H9 (cell line): ENCODE measurements around the gene ENKD1. TPM values are rescaled to one million over a fixed set of nuclear protein-coding genes. Genes with fewer than 3 reads are reported as not detected.

Source experiments
- DNase-seq: peaks from one replicate; pipeline ENCODE4 v3.0.0-alpha.2; 2017
- H2AFZ ChIP-seq: one replicate; pipeline ENCODE4 v1.6.1; 2013; ENCODE audit warnings: mild to moderate bottlenecking, low read length, control low read depth, moderate library complexity
- H2AK5ac ChIP-seq: 2 replicates; pipeline ENCODE4 v1.6.1; 2013; ENCODE audit warnings: low read length, control low read depth, mixed read lengths; ENCODE audit not compliant: insufficient read length
- H2BK120ac ChIP-seq: one replicate; pipeline ENCODE4 v1.6.1; 2013; ENCODE audit warnings: low read depth, mild to moderate bottlenecking, low read length, control low read depth, inconsistent platforms; ENCODE audit not compliant: poor library complexity, severe bottlenecking
- H2BK12ac ChIP-seq: 2 replicates; pipeline ENCODE4 v1.6.1; 2013; ENCODE audit warnings: low read length, control low read depth, mixed read lengths, low read depth; ENCODE audit not compliant: insufficient read length
- H2BK15ac ChIP-seq: 2 replicates; pipeline ENCODE4 v1.6.1; 2013; ENCODE audit warnings: low read depth, low read length, control low read depth
- H2BK20ac ChIP-seq: one replicate; pipeline ENCODE4 v1.6.1; 2013; ENCODE audit warnings: low read depth, mild to moderate bottlenecking, low read length, control low read depth, inconsistent platforms; ENCODE audit not compliant: poor library complexity, severe bottlenecking
- H2BK5ac ChIP-seq: 2 replicates; pipeline ENCODE4 v1.6.1; 2013; ENCODE audit warnings: low read length, control low read depth, mixed read lengths; ENCODE audit not compliant: insufficient read length
- H3K14ac ChIP-seq: 2 replicates; pipeline ENCODE4 v1.6.1; 2013; ENCODE audit warnings: low read length, control low read depth; ENCODE audit not compliant: insufficient read depth
- H3K18ac ChIP-seq: 2 replicates; pipeline ENCODE4 v1.6.1; 2013; ENCODE audit warnings: low read depth, mild to moderate bottlenecking, mixed read lengths, low read length, control low read depth; ENCODE audit not compliant: insufficient read length
- H3K23ac ChIP-seq: 2 replicates; pipeline ENCODE4 v1.6.1; 2013; ENCODE audit warnings: low read length, control low read depth, mixed read lengths, low read depth; ENCODE audit not compliant: insufficient read length
- H3K23me2 ChIP-seq: 2 replicates; pipeline ENCODE4 v1.6.1; 2013; ENCODE audit warnings: low read depth, mild to moderate bottlenecking, mixed read lengths, low read length, control low read depth; ENCODE audit not compliant: insufficient read length, poor library complexity, severe bottlenecking
- H3K27ac ChIP-seq: 2 replicates; pipeline ENCODE4 v1.5.1; 2013; ENCODE audit warnings: low read length, control low read depth, mixed read lengths, low read depth; ENCODE audit not compliant: insufficient read length
- H3K27me3 ChIP-seq: 2 replicates; pipeline ENCODE4 v1.6.1; 2013; ENCODE audit warnings: low read length, control low read depth, inconsistent platforms; ENCODE audit not compliant: insufficient read depth
- H3K4ac ChIP-seq: 2 replicates; pipeline ENCODE4 v1.6.1; 2013; ENCODE audit warnings: low read depth, mild to moderate bottlenecking, control low read depth, inconsistent platforms, low read length, moderate library complexity
- H3K4me1 ChIP-seq: 2 replicates; pipeline ENCODE4 v1.6.1; 2013; ENCODE audit warnings: low read length, control low read depth, inconsistent platforms; ENCODE audit not compliant: insufficient read depth
- H3K4me2 ChIP-seq: 2 replicates; pipeline ENCODE4 v1.6.1; 2013; ENCODE audit warnings: low read length, control low read depth, mixed read lengths; ENCODE audit not compliant: insufficient read length, insufficient read depth
- H3K56ac ChIP-seq: 2 replicates; pipeline ENCODE4 v1.6.1; 2013; ENCODE audit warnings: low read depth, mild to moderate bottlenecking, mixed read lengths, low read length, control low read depth; ENCODE audit not compliant: insufficient read length
- H3K79me1 ChIP-seq: 2 replicates; pipeline ENCODE4 v1.6.1; 2013; ENCODE audit warnings: low read depth, mild to moderate bottlenecking, moderate library complexity, low read length, control low read depth, inconsistent platforms; ENCODE audit not compliant: insufficient read depth, poor library complexity, severe bottlenecking
- H3K79me2 ChIP-seq: 2 replicates; pipeline ENCODE4 v1.6.1; 2013; ENCODE audit warnings: low read length, control low read depth, inconsistent platforms; ENCODE audit not compliant: insufficient read depth
- H3K9ac ChIP-seq: 2 replicates; pipeline ENCODE4 v1.6.1; 2013; ENCODE audit warnings: low read length, control low read depth, mixed read lengths; ENCODE audit not compliant: insufficient read length; ENCODE audit errors: extremely low read depth
- H3K9me3 ChIP-seq: one replicate; pipeline ENCODE4 v1.6.1; 2013; ENCODE audit warnings: low read depth, low read length, inconsistent platforms; ENCODE audit not compliant: control insufficient read depth
- H3T11ph ChIP-seq: one replicate; pipeline ENCODE4 v1.6.1; 2013; ENCODE audit warnings: mild to moderate bottlenecking, low read length, control low read depth, inconsistent platforms
- H4K20me1 ChIP-seq: one replicate; pipeline ENCODE4 v1.6.1; 2013; ENCODE audit not compliant: control insufficient read depth, insufficient read length, insufficient read depth
- H4K5ac ChIP-seq: 2 replicates; pipeline ENCODE4 v1.6.1; 2013; ENCODE audit warnings: low read depth, mild to moderate bottlenecking, mixed read lengths, low read length, control low read depth; ENCODE audit not compliant: insufficient read length
- H4K8ac ChIP-seq: replicated peaks from 2 replicates; pipeline ENCODE4 v1.6.1; 2013; ENCODE audit warnings: low read length, control low read depth, mixed read lengths, low read depth; ENCODE audit not compliant: insufficient read length
- H4K91ac ChIP-seq: 2 replicates; pipeline ENCODE4 v1.6.1; 2013; ENCODE audit warnings: low read depth, mild to moderate bottlenecking, moderate library complexity, mixed read lengths, low read length, control low read depth; ENCODE audit not compliant: insufficient read length
- H3K27ac Mint-ChIP-seq, 3 experiments: 2 replicates in 2 of 3; 3 replicates in 1 of 3; pipeline ENCODE4 v1.8.0; 2020 to 2021; ENCODE audit warnings: mixed read lengths in 3 of 3, mild to moderate bottlenecking in 1 of 3, moderate library complexity in 1 of 3
- H3K27me3 Mint-ChIP-seq: 2 replicates; pipeline ENCODE4 v1.8.0; 2021; ENCODE audit warnings: low read depth, mild to moderate bottlenecking, moderate library complexity, mixed read lengths
- H3K36me3 Mint-ChIP-seq, 3 experiments: 2 replicates in 2 of 3; 3 replicates in 1 of 3; pipeline ENCODE4 v1.8.0; 2020 to 2021; ENCODE audit warnings: low read depth in 3 of 3, mixed read lengths in 3 of 3; ENCODE audit not compliant: insufficient read depth in 1 of 3
- H3K4me1 Mint-ChIP-seq, 2 experiments: 2 replicates each; pipeline ENCODE4 v1.8.0; 2020; ENCODE audit warnings: mixed read lengths in 2 of 2
- H3K4me3 Mint-ChIP-seq, 2 experiments: 2 replicates in 1 of 2; 3 replicates in 1 of 2; pipeline ENCODE4 v1.8.0; 2020 to 2021; ENCODE audit warnings: mild to moderate bottlenecking in 2 of 2, mixed read lengths in 2 of 2, moderate library complexity in 1 of 2
- H3K9me3 Mint-ChIP-seq, 2 experiments: 2 replicates in 1 of 2; 3 replicates in 1 of 2; pipeline ENCODE4 v1.8.0; 2020; ENCODE audit warnings: mild to moderate bottlenecking in 2 of 2, mixed read lengths in 2 of 2, moderate library complexity in 1 of 2
- WGBS: extraction: QIAGEN DNeasy Blood & Tissue Kit; methylation state at CpG from one replicate; pipeline ENCODE4 v1.1.7; 2013; ENCODE audit warnings: missing lambda C conversion rate, low lambda C conversion rate, mixed read lengths; ENCODE audit not compliant: insufficient read length; ENCODE audit errors: extremely low coverage; 5-methylcytosine and 5-hydroxymethylcytosine counted together
- total RNA-seq: library from RNA; stranded (reverse); gene quantifications from 2 replicates; pipeline ENCODE4 v1.2.1, GENCODE V29; 2021
- TF ChIP-seq, protein P1 (sequence below): fragments of 200-600 bp; sonication (generic); conservative IDR thresholded peaks from 3 replicates; pipeline ENCODE4 v1.8.0; 2021; ENCODE audit warnings: antibody characterized with exemption, mild to moderate bottlenecking

ENKD1 gene
- total RNA-seq, 1 experiment from 2014 or later: 9.5 TPM

- H3K9me3 ChIP-seq: no peaks in the 10 kb centered on the region
- Mint-ChIP-seq H3K27me3 (peaks cover 5% of the 10 kb centered on the region), H3K4me1 (peaks cover 2 to 6% of the 10 kb centered on the region in 2 experiments; a peak in 3 of 4 replicates), H3K9me3 (no peaks in the 10 kb centered on the region; a peak in 1 of 5 replicates), H3K4me3 (0 out of 5 replicates have a peak overlapping the region, but pooled peaks of 1 of the 2 experiments have one; percentile 68), H3K36me3 (peaks cover 12 to 48% (median 39%) of the 10 kb centered on the region in 3 experiments), H3K27ac (no peak overlapping the region)
- no peaks in the 10 kb centered on the region for H3K4me1 ChIP-seq
- no peak overlapping the region for H3K14ac ChIP-seq
- no peak overlapping the region for H3T11ph ChIP-seq
- no peak overlapping the region for H4K5ac ChIP-seq
- H2BK5ac ChIP-seq: no peak overlapping the region
- no peak overlapping the region for H4K8ac ChIP-seq
- TF ChIP-seq, protein P1, sequence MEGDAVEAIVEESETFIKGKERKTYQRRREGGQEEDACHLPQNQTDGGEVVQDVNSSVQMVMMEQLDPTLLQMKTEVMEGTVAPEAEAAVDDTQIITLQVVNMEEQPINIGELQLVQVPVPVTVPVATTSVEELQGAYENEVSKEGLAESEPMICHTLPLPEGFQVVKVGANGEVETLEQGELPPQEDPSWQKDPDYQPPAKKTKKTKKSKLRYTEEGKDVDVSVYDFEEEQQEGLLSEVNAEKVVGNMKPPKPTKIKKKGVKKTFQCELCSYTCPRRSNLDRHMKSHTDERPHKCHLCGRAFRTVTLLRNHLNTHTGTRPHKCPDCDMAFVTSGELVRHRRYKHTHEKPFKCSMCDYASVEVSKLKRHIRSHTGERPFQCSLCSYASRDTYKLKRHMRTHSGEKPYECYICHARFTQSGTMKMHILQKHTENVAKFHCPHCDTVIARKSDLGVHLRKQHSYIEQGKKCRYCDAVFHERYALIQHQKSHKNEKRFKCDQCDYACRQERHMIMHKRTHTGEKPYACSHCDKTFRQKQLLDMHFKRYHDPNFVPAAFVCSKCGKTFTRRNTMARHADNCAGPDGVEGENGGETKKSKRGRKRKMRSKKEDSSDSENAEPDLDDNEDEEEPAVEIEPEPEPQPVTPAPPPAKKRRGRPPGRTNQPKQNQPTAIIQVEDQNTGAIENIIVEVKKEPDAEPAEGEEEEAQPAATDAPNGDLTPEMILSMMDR: no peak
- no peak overlapping the region for H2BK20ac ChIP-seq
- H2AK5ac ChIP-seq: no peak overlapping the region
- DNase-seq: peak; percentile 69
- no peak overlapping the region for H3K4ac ChIP-seq
- no peak overlapping the region for H3K56ac ChIP-seq
- peaks cover 3% of the 10 kb centered on the region for H3K23me2 ChIP-seq
- no peaks in the 10 kb centered on the region for H3K79me2 ChIP-seq
- H2AFZ ChIP-seq: no peak overlapping the region
- H3K4me2 ChIP-seq: no peak overlapping the region
- no peak overlapping the region for H3K9ac ChIP-seq
- H3K23ac ChIP-seq: no peak overlapping the region
- H3K79me1 ChIP-seq: no peaks in the 10 kb centered on the region
- H2BK15ac ChIP-seq: no peak overlapping the region
- WGBS: no CpG with 5 or more reads among the region's 59 CpGs
- H3K27ac ChIP-seq: no peak overlapping the region
- H4K20me1 ChIP-seq: no peaks in the 10 kb centered on the region
- no peak overlapping the region for H2BK12ac ChIP-seq
- H3K27me3 ChIP-seq: no peaks in the 10 kb centered on the region; the same call in 1 of the 2 replicates
- H4K91ac ChIP-seq: no peak overlapping the region
- H2BK120ac ChIP-seq: no peak overlapping the region
- H3K18ac ChIP-seq: no peak overlapping the region
Measured at GRCh38 chr16:67652578-67653127, 13.9 kb downstream of the ENKD1 start.
